GM23338 (cell line): ENCODE measurements around the gene TRPM3. TPM values are rescaled to one million over a fixed set of nuclear protein-coding genes. Genes with fewer than 3 reads are reported as not detected.

Experiments used
- ATAC-seq: fragments of 200-7000 bp; cut with Tn5 transposase; 3 replicates; pipeline ENCODE4 v1.9.1; 2020
- DNase-seq: peaks from one replicate; pipeline ENCODE4 v3.0.0-alpha.2; 2015; ENCODE audit warnings: low spot score
- H2AFZ ChIP-seq: fragments of 200-600 bp; sonication (generic); 2 replicates; pipeline ENCODE4 v1.8.0; 2016; ENCODE audit warnings: antibody characterized with exemption, mild to moderate bottlenecking, moderate library complexity
- H3F3A ChIP-seq: fragments of 200-600 bp; sonication (generic); replicated peaks from 2 replicates; pipeline ENCODE4 v1.8.0; 2017; ENCODE audit warnings: antibody characterized with exemption, mixed run types, low read depth
- H3K27ac ChIP-seq: fragments of 200-600 bp; sonication (generic); 2 replicates; pipeline ENCODE4 v1.6.1; 2016; ENCODE audit warnings: low read depth
- H3K27me3 ChIP-seq: fragments of 200-600 bp; sonication (generic); 2 replicates; pipeline ENCODE4 v1.8.0; 2016; ENCODE audit warnings: mild to moderate bottlenecking, mixed run types, moderate library complexity; ENCODE audit not compliant: insufficient read depth
- H3K36me3 ChIP-seq: fragments of 200-600 bp; sonication (generic); 2 replicates; pipeline ENCODE4 v1.8.0; 2016; ENCODE audit warnings: mild to moderate bottlenecking; ENCODE audit not compliant: insufficient read depth
- H3K4me1 ChIP-seq: fragments of 200-600 bp; sonication (generic); 2 replicates; pipeline ENCODE4 v1.8.0; 2016; ENCODE audit warnings: mild to moderate bottlenecking, moderate library complexity; ENCODE audit not compliant: insufficient read depth
- H3K4me2 ChIP-seq: fragments of 200-600 bp; sonication (generic); 2 replicates; pipeline ENCODE4 v1.7.1; 2017; ENCODE audit warnings: mixed run types
- H3K4me3 ChIP-seq: fragments of 200-600 bp; sonication (generic); 2 replicates; pipeline ENCODE4 v1.6.1; 2016; ENCODE audit warnings: mixed run types
- H3K79me2 ChIP-seq: fragments of 200-600 bp; sonication (generic); replicated peaks from 2 replicates; pipeline ENCODE4 v1.8.0; 2017; ENCODE audit warnings: mild to moderate bottlenecking; ENCODE audit not compliant: insufficient read depth
- H3K9me2 ChIP-seq: fragments of 200-600 bp; sonication (generic); 2 replicates; pipeline ENCODE4 v1.8.0; 2017; ENCODE audit not compliant: insufficient read depth
- H4K20me1 ChIP-seq: fragments of 200-600 bp; sonication (generic); replicated peaks from 2 replicates; pipeline ENCODE4 v1.8.0; 2017; ENCODE audit warnings: mild to moderate bottlenecking; ENCODE audit not compliant: insufficient read depth
- H3K27ac Mint-ChIP-seq: 2 replicates; pipeline ENCODE4 v1.8.0; 2020; ENCODE audit warnings: inconsistent platforms, mild to moderate bottlenecking, moderate library complexity, mixed read lengths
- H3K27me3 Mint-ChIP-seq: 3 replicates; pipeline ENCODE4 v1.8.0; 2022; ENCODE audit warnings: low read depth, mild to moderate bottlenecking, moderate library complexity, mixed read lengths, inconsistent platforms; ENCODE audit not compliant: insufficient read depth, poor library complexity
- H3K36me3 Mint-ChIP-seq: 3 replicates; pipeline ENCODE4 v1.8.0; 2021; ENCODE audit warnings: low read depth, mild to moderate bottlenecking, inconsistent platforms, moderate library complexity, mixed read lengths
- H3K4me1 Mint-ChIP-seq: 3 replicates; pipeline ENCODE4 v1.8.0; 2020; ENCODE audit warnings: mild to moderate bottlenecking, inconsistent platforms, mixed read lengths
- H3K4me3 Mint-ChIP-seq: 3 replicates; pipeline ENCODE4 v1.8.0; 2021; ENCODE audit warnings: moderate library complexity, mild to moderate bottlenecking, inconsistent platforms, mixed read lengths
- H3K9me3 Mint-ChIP-seq: 3 replicates; pipeline ENCODE4 v1.8.0; 2020; ENCODE audit warnings: moderate library complexity, mild to moderate bottlenecking, inconsistent platforms, mixed read lengths
- CTCF ChIP-seq, 2 experiments: fragments of 200-600 bp in 1 of 2; sonication (generic) in 1 of 2; conservative IDR thresholded peaks; 2 replicates each; pipeline versions ENCODE4 v1.5.1 to v1.6.1; 2016 to 2017; ENCODE audit warnings: antibody characterized with exemption in 2 of 2, low read depth in 2 of 2, mild to moderate bottlenecking in 2 of 2, moderate library complexity in 1 of 2
- ETS1 ChIP-seq: IDR thresholded peaks from 2 replicates; pipeline ENCODE4 v1.6.1; 2016; ENCODE audit warnings: antibody characterized with exemption
- EZH2 ChIP-seq: fragments of 200-600 bp; sonication (generic); IDR thresholded peaks from one replicate; pipeline ENCODE4 v1.8.0; 2017; ENCODE audit warnings: antibody characterized with exemption, mild to moderate bottlenecking, low read depth; ENCODE audit not compliant: unreplicated experiment
- EZH2phosphoT487 ChIP-seq: fragments of 200-600 bp; sonication (generic); IDR thresholded peaks from one replicate; pipeline ENCODE4 v1.8.1; 2018; ENCODE audit warnings: antibody characterized with exemption; ENCODE audit not compliant: unreplicated experiment
- JUNB ChIP-seq: IDR thresholded peaks from one replicate; pipeline ENCODE4 v1.6.1; 2016; ENCODE audit warnings: antibody characterized with exemption; ENCODE audit not compliant: unreplicated experiment
- STAT1 ChIP-seq: IDR thresholded peaks from one replicate; pipeline ENCODE4 v1.6.1; 2016; ENCODE audit warnings: antibody characterized with exemption; ENCODE audit not compliant: unreplicated experiment
- ZNF114 ChIP-seq: fragments of 250-450 bp; sonication (Bioruptor Pico); IDR thresholded peaks from 2 replicates; pipeline ENCODE4 v1.5.0; 2020; ENCODE audit warnings: mild to moderate bottlenecking, moderate library complexity
- polyA plus RNA-seq: library from polyadenylated mRNA; unstranded; fragments of >200 nt; fragmentation: Nextera tagmentation; extraction: Ambion mirVana; gene quantifications from 2 replicates; pipeline ENCODE4 v1.2.1, GENCODE V29; 2016
- total RNA-seq: library from RNA; depleted of rRNA; stranded (reverse); fragments of >200 nt; shearing (Covaris generic); gene quantifications from 2 replicates; pipeline ENCODE4 v1.2.3, GENCODE V29; 2014
- TF ChIP-seq, protein P1 (sequence below): fragments of 250-450 bp; sonication (Bioruptor Pico); IDR thresholded peaks from 2 replicates; pipeline ENCODE4 v1.5.0; 2020; ENCODE audit warnings: mild to moderate bottlenecking, moderate library complexity

TRPM3 gene
- total and polyA plus RNA-seq, 2 experiments from 2014 or later = 2.8 to 8.2 TPM

DNA sequence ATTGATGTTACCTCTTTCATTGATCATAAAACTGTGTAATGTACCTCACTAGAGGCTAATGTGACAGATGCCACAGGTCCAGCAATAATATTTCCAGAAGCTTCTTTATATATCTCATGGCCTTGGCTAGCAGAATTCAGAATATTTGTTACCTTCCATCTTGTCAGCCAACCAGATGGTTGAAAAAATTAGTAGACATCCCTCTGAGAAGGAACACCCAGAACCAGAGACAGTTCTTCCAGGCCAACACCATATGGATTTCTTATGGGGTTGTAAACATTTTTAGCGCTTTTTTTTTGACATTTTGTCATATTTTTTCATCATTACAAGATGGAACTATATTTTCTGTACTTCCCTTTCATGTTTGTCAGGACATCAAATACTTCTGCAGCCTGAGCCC, 428.2 kb downstream of the TRPM3 start (continued):
- TF ChIP-seq, protein P1, sequence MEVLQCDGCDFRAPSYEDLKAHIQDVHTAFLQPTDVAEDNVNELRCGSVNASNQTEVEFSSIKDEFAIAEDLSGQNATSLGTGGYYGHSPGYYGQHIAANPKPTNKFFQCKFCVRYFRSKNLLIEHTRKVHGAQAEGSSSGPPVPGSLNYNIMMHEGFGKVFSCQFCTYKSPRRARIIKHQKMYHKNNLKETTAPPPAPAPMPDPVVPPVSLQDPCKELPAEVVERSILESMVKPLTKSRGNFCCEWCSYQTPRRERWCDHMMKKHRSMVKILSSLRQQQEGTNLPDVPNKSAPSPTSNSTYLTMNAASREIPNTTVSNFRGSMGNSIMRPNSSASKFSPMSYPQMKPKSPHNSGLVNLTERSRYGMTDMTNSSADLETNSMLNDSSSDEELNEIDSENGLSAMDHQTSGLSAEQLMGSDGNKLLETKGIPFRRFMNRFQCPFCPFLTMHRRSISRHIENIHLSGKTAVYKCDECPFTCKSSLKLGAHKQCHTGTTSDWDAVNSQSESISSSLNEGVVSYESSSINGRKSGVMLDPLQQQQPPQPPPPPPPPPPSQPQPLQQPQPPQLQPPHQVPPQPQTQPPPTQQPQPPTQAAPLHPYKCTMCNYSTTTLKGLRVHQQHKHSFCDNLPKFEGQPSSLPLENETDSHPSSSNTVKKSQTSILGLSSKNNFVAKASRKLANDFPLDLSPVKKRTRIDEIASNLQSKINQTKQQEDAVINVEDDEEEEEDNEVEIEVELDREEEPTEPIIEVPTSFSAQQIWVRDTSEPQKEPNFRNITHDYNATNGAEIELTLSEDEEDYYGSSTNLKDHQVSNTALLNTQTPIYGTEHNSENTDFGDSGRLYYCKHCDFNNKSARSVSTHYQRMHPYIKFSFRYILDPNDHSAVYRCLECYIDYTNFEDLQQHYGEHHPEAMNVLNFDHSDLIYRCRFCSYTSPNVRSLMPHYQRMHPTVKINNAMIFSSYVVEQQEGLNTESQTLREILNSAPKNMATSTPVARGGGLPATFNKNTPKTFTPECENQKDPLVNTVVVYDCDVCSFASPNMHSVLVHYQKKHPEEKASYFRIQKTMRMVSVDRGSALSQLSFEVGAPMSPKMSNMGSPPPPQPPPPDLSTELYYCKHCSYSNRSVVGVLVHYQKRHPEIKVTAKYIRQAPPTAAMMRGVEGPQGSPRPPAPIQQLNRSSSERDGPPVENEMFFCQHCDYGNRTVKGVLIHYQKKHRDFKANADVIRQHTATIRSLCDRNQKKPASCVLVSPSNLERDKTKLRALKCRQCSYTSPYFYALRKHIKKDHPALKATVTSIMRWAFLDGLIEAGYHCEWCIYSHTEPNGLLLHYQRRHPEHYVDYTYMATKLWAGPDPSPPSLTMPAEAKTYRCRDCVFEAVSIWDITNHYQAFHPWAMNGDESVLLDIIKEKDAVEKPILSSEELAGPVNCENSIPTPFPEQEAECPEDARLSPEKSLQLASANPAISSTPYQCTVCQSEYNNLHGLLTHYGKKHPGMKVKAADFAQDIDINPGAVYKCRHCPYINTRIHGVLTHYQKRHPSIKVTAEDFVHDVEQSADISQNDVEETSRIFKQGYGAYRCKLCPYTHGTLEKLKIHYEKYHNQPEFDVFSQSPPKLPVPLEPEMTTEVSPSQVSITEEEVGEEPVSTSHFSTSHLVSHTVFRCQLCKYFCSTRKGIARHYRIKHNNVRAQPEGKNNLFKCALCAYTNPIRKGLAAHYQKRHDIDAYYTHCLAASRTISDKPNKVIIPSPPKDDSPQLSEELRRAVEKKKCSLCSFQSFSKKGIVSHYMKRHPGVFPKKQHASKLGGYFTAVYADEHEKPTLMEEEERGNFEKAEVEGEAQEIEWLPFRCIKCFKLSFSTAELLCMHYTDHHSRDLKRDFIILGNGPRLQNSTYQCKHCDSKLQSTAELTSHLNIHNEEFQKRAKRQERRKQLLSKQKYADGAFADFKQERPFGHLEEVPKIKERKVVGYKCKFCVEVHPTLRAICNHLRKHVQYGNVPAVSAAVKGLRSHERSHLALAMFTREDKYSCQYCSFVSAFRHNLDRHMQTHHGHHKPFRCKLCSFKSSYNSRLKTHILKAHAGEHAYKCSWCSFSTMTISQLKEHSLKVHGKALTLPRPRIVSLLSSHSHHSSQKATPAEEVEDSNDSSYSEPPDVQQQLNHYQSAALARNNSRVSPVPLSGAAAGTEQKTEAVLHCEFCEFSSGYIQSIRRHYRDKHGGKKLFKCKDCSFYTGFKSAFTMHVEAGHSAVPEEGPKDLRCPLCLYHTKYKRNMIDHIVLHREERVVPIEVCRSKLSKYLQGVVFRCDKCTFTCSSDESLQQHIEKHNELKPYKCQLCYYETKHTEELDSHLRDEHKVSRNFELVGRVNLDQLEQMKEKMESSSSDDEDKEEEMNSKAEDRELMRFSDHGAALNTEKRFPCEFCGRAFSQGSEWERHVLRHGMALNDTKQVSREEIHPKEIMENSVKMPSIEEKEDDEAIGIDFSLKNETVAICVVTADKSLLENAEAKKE (CRISPR knock-in tag) = no peak
- no peak for TF ChIP-seq ZNF114 (CRISPR knock-in tag)

- no peaks in the 10 kb centered on the region for H3K36me3 ChIP-seq
- Mint-ChIP-seq H3K4me1 (peaks cover 8% of the 10 kb centered on the region), H3K27me3 (peaks cover 3% of the 10 kb centered on the region), H3K9me3 (no peaks in the 10 kb centered on the region), H3K27ac (no peak overlapping the region), H3K4me3 (no peak overlapping the region), H3K36me3 (no peaks in the 10 kb centered on the region)
- no peak for DNase-seq
- H3K4me1 ChIP-seq = peaks cover 4% of the 10 kb centered on the region; the same call in 1 of the 2 replicates
- H3K4me3 ChIP-seq = no peak overlapping the region
- H2AFZ ChIP-seq = no peak overlapping the region
- TF ChIP-seq JUNB (no peak), ZNF114 (CRISPR knock-in tag) (no peak)
- ATAC-seq = no peak
- H3K9me2 ChIP-seq = no peaks in the 10 kb centered on the region; the same call in 1 of the 2 replicates
- H3K4me2 ChIP-seq = no peak overlapping the region
- no peaks in the 10 kb centered on the region for H3K79me2 ChIP-seq
- no peak overlapping the region for H3K27ac ChIP-seq
- H3F3A ChIP-seq = no peaks in the 10 kb centered on the region
- H4K20me1 ChIP-seq = no peaks in the 10 kb centered on the region
- no peaks in the 10 kb centered on the region for H3K27me3 ChIP-seq
Observed at GRCh38 chr9:70692431-70692830, 429.0 kb downstream of the TRPM3 start.

DNA sequence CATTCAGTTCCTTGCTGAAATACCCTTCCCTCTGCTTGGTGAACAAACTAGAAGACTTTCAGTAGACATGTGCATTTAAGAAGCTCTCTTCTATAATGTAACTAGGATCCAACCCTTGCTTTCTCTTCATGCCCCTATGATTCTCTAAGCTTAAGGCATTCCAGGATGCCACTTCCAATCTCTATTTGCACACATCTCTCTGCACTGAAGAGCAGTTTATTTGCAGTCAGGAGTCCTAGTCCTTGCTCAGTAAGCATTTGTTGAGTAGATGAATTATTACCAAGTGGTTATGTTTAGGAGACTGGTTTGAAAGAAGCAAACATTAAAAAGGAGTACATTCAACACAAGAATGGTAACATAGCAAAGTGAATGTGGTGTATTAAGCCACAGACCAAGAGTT, 432.7 kb downstream of the TRPM3 start:
- Histone ChIP-seq H3K79me2 (no peaks in the 10 kb centered on the region), H3K36me3 (no peaks in the 10 kb centered on the region), H4K20me1 (no peaks in the 10 kb centered on the region), H3K9me2 (no peaks in the 10 kb centered on the region), H3K27me3 (no peaks in the 10 kb centered on the region), H3K27ac (no peak overlapping the region), H3F3A (no peaks in the 10 kb centered on the region), H3K4me3 (no peak overlapping the region), H3K4me2 (no peak overlapping the region), H3K4me1 (no peaks in the 10 kb centered on the region), H2AFZ (no peak overlapping the region)
- no peaks in the 10 kb centered on the region; the same call in 1 of the 3 replicates for H3K4me1 Mint-ChIP-seq
- no peak overlapping the region for H3K4me3 Mint-ChIP-seq
- H3K27ac Mint-ChIP-seq = no peak overlapping the region
- ATAC-seq (no peak), DNase-seq (no peak)
- H3K27me3 Mint-ChIP-seq = no peaks in the 10 kb centered on the region
- H3K36me3 Mint-ChIP-seq = no peaks in the 10 kb centered on the region
- no peaks in the 10 kb centered on the region for H3K9me3 Mint-ChIP-seq
- TF ChIP-seq EZH2phosphoT487 (no peak), EZH2 (no peak), ETS1 (no peak), ZNF114 (CRISPR knock-in tag) (no peak), STAT1 (no peak), CTCF (conservative IDR thresholded peaks at IDR 0.05; ENCODE audit: low read depth in 2 of 2) (no peak)
